Urothelium cell line (cell line): Measurements from ENCODE around the gene RSPH1.

Experiments used
- DNase-seq: peaks from one replicate; pipeline ENCODE4 v3.0.0; 2011; ENCODE audit warnings: low spot score, mixed read lengths
- FAIRE-seq: peaks from 2 replicates; lab custom pipeline; 2011; peaks lifted over from hg19 to GRCh38; lab: Jason Lieb, UNC

Gene RSPH1

GRCh38 chr21:42468491-42469131, 27.4 kb downstream of the RSPH1 start:
- DNase-seq (no peak), FAIRE-seq (no peak)

DNA sequence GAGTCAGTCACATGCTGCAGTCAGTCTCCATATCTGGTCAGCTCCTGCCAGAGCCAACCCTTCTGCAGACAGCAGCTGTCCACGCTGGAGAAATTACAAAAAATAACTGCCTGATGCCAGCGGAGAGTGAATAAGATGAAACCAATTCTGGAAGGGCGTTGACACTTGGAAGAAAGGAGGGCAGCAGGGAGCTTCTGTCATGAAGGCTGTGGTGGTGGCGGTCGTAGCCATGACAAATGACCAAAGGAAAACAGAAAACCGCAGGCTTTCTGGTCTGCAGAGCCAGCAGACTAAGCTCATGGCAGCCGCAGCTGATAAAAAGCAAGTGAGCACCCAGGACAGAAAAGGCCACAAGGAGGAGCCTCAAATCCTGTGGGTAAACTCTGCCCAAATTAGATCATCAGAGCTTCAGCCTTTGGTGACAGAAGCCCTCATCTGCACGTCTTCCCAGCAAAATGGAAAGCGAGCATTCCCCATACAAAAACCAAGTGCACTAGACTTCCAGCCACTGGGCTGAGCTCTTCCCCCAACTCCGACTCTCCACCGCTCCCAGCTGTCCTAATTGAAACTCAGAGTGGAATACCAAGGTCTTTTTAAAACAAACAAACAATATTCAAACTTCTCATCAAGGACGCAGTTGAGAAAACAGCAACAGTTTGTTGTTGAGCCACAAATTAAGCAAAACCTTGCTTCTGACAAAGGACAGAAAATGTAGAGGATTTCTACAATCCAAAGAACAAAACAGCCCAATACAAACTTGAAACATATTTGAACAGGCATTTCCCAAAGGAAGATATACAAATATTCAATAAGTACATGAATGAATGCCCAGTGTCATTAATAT, 28.7 kb downstream of the RSPH1 start:
- DNase-seq: peak; percentile 24
- FAIRE-seq: no peak

DNA sequence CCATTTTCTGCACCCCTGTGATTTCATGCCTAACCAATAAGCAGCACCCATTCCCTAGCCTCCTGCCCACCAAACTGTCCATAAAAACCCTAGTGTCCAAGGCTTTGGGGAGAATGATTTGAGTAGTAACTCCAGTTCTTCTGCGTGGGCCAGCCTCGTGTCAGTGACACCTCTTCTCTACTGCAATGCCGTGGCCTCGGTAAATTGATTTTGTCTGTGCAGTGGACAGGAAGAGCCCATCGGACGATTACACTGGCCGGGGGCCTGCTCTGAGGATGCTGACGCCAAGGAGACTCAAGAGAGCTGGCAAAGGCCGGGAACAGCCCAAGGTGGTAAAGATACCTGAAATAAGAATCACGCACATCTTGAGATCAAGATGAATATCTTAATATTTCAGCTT, 29.3 kb downstream of the RSPH1 start:
- no peak for FAIRE-seq

GRCh38 chr21:42465803-42466127, 30.3 kb downstream of the RSPH1 start:
- FAIRE-seq: no peak
- DNase-seq: no peak

More for the DNA sequence above, 29.3 kb downstream of the RSPH1 start:
- no peak for DNase-seq

DNA sequence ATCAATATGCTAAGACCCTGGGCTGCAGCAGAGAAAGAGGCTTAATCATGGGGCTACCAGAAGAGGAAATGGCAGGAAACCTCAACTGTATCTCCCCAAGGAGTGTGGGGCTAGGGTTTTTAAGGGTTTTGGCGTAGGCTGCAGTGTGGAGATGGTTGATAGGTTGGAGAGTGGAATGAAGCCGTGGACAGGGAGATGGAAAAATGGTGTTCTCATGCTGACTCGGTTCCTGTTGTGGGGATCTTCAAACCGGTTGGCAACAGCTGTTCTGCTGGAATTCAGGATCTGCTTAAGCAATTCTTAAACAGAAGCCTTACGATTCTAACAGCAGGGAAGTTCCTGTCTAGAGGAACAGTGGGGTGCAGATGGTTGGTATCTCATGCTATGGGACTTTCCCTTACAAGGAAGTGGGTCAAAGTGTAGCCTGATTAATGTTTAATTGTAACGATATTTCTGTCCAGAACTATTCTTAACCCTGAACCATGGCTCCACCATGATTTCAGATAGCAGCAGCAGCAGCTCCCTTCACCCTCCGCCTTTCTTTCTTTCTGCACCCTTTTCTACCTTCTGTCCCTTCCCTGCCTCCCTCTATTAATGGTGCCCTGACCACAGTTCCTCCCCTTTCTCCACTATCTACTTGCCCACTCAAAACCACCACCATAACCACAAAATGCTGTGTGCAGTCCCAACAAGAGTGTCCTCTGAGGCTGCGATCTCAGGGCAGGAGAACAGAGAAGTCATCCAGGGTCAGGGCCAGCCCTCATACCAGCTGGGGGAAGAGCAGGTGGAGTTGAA, 30.8 kb downstream of the RSPH1 start:
- FAIRE-seq (no peak), DNase-seq (no peak)

- DNase-seq: no peak
- no peak for FAIRE-seq
Observed at GRCh38 chr21:42463861-42464515, 32.0 kb downstream of the RSPH1 start.

DNA sequence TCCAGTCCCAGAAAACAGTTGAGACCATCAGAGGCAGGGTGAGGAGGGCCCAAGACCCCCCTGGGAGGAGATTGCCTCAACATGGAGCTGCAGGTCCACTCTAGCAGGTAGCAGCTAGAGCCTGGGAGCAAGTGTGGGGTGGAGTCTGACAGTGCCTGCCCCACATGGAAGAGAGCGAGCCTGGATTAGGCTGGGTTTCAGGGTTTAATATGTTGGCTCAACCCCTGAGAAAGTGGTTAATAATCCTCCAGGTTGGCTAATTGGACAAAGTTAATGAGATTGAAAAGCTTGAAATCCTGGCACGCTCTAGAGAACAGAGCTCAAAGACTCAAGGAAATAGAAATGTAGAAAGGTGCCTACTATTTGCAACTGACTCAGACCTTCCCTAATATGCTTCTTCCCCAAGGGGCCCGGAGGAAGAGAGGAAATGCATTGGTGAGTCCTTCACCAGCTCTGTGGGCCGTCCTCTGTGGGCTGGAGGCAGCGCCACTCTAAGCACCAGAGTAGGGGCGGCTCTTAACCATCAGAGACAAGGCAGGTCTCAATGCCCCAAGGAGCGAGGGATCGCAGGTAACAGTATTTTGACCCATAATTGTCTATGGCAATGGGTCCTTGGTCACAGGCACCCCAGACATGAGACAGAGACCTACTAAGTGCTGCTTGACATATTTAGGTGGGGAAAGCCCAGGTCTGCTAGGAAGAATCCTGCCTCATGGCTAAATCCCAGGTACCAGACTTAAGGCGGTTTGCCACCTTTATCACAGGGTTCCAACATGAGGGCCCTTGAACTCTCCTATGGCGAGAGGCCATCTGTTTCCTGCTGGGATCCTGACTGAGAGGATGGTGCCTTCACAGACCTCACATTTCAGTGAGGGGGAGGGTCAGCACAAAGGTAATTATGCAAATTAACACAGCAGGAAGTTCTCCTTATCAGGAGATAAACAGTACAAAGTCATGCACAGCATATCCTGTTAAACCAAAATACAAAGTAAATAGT, 33.8 kb downstream of the RSPH1 start:
- no peak for FAIRE-seq

DNA sequence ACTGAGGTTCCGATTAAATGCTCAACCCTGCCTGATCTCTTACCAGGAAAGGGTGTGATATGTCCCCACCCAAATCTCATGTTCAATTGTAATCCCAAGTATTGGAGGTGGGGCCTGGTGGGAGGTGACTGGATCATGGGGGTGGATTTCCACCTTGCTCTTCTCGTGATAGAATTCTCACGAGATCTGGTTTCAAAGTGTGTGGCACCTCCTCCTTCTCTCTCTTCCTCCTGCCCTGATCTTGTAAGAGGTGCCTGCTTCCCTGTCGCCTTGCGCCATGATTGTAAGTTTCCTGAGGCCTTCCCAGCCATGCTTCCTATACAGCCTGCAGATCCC, 34.9 kb downstream of the RSPH1 start:
- no peak for DNase-seq
- FAIRE-seq: no peak

More for the DNA sequence above, 33.8 kb downstream of the RSPH1 start:
- DNase-seq: no peak

DNA sequence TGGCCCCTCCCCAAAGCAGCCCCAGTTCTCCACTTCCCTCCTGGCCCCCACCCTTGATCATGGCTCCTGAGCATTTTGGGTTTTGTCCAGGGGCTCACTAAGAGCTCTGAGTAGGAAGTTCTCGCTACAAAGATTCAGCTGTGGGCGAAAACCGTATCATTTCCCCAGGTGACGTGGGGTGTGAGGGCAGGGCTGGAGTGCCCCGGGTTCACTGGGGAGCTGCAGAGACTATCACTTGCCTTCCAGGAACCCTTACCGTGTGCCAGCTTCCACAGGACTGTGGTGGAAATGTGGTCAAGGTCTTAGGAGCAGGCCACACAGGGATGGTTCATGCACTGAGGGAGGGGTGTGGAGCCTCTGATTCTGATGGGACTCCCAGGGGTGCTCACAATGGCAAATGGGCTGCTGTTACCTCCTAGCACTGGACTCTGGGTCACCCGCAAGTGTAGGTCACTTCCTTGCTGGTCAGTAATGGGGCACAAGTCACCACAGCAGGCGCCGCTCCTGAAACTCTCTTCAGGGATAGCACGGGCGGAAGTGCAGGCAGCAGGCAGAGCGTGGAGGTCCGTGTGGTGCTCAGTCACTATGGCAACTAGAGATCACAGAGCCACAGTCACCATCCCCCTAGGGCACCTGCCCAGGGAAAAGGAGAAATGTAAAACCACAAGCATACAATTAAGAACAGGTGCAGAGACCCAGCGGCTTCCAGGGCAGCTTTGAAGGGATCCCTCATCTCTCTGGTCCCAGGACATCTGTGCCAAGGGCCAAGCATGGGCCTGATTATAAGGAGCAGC, 35.4 kb downstream of the RSPH1 start:
- FAIRE-seq (no peak), DNase-seq (no peak)

- DNase-seq (no peak), FAIRE-seq (no peak)
Observed at GRCh38 chr21:42459546-42460215, 36.3 kb downstream of the RSPH1 start.

- FAIRE-seq (no peak), DNase-seq (no peak)
Observed at GRCh38 chr21:42459082-42459460, 37.0 kb downstream of the RSPH1 start.

DNA sequence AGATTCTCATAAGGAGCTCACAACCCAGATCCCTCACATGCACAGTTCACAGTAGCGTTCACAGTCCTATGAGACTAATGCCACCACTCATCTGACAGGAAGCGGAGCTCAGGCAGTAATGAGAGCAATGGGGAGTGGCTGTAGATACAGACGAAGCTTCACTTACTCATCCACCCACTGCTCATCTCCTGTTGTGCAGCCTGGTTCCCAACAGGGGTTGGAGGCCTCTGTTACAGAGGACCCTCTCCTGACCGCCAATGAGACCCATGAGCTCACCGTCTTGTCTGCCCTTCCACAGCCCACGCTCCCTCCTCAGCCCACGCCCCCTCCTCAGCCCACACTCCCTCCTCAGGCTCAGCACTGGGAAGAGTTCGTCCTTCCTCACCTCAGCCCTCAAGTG, 39.6 kb downstream of the RSPH1 start:
- DNase-seq (no peak), FAIRE-seq (no peak)

GRCh38 chr21:42455754-42456440, 40.1 kb downstream of the RSPH1 start:
- DNase-seq: no peak
- no peak for FAIRE-seq

GRCh38 chr21:42455196-42455595, 40.8 kb downstream of the RSPH1 start:
- DNase-seq: no peak
- no peak for FAIRE-seq

GRCh38 chr21:42454786-42455185, 41.2 kb downstream of the RSPH1 start:
- DNase-seq (no peak), FAIRE-seq (no peak)

GRCh38 chr21:42453986-42454570, 41.9 kb downstream of the RSPH1 start:
- no peak for DNase-seq
- no peak for FAIRE-seq

DNA sequence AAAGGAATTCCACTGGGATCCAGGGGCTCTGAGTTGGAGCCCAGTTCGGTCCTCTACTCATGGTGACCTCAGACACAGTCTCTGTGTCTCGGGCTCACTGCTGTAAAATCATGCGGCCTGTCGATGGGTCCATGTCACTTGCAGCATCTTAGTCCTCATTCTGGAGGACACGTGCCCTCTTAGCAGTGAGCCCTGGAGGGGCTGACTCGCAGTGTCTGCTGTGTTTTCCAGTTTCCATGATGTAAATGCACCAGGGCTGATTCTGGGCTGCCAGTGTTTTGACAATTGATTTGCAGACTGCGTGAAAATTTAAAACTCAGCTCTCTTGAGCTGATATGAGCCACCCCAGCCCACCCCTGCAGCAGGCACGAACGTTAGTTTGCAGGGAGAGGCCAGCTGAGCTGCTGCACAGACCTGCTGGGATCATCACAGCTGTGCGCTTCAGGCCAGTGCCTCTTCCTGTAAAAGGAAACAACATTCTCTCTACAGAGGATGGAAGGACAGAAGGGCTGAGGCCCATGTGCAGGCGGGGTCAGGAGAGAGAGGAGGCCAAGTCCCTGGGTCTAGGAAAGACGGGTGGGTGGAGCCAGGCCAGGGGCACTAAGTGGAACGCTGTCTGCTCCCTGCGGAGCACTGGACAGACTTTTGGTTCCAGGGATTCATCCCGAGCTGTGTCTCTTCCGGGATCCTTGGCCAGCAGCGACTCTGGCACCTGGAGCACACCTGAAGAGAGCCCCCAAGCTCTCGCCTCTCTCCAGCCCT, 42.6 kb downstream of the RSPH1 start:
- DNase-seq: no peak

More for the DNA sequence above, 42.6 kb downstream of the RSPH1 start:
- FAIRE-seq: no peak
